GM18507 (cell line): ENCODE results near the gene NTS.
A peak's percentile ranks its signal among the peaks of the same experiment; 100 is the strongest.

ENCODE experiments used
- DNase-seq: peaks from one replicate; pipeline ENCODE4 v3.0.0; 2011; ENCODE audit warnings: low read depth; ENCODE audit not compliant: insufficient read length; ENCODE audit errors: extremely low spot score
- FAIRE-seq: peaks from 2 replicates; lab custom pipeline; 2011; peaks lifted over from hg19 to GRCh38; lab: Jason Lieb, UNC

The NTS gene

DNA sequence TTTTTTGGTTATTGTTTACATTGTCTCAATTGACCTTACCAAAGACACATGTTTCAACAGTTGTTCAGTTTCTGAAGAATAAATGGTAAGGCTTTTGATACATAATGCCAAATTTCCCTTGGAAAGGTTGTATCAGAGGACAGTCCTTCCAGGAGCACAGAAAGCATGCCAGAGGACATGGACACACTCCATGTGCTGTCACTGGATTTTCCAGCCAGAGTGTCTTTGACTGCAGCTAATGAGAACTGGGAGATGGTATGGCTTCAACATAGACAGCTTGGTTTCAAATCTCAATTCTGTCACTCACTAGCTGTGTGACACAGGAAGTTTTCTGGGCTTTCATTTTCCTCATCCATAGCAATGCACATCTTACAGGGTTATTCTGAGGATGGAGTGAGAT is 20.6 kb downstream of the NTS start:
- DNase-seq (no peak), FAIRE-seq (no peak)

- DNase-seq (no peak), FAIRE-seq (peak; percentile 56)
Measured at GRCh38 chr12:85920324-85920947, 46.3 kb downstream of the NTS start.

GRCh38 chr12:85923767-85924331 is 49.8 kb downstream of the NTS start:
- FAIRE-seq (peak; percentile 18), DNase-seq (no peak)

GRCh38 chr12:85927166-85927565 is 53.1 kb downstream of the NTS start:
- no peak for DNase-seq
- no peak for FAIRE-seq
